HCT116 (cell line): ENCODE data around the gene GEMIN7. TPM values are rescaled to one million over a fixed set of nuclear protein-coding genes. Genes with fewer than 3 reads are reported as not detected.

Source experiments
- ATAC-seq: fragments of 200-7000 bp; cut with Tn5 transposase; 2 replicates; pipeline ENCODE4 v1.9.1; 2020; ENCODE audit warnings: mild to moderate bottlenecking, moderate library complexity
- BruUV-seq: library from RNA; stranded (reverse); fragments of 400-500 nt; replicated peaks from 2 replicates; lab custom pipeline; 2021; lab: Mats Ljungman, UMichigan
- CTCF ChIA-PET: fragments of 300-600 bp; sonication (Branson Sonifier 250); formaldehyde crosslinking; loops from one replicate; lab custom pipeline; 2021; ENCODE audit warnings: antibody characterized with exemption; lab: Charles Lee
- POLR2A ChIA-PET: fragments of 300-600, 350-600 bp; sonication (Branson Sonifier 250); formaldehyde crosslinking; loops from one replicate; lab custom pipeline; 2021; ENCODE audit warnings: antibody characterized with exemption; lab: Charles Lee
- RAD21 ChIA-PET, 2 experiments: fragments of 300-600 bp; sonication (Branson Sonifier 250); formaldehyde crosslinking; loops; one replicate each; lab custom pipeline; 2023; ENCODE audit warnings: low total read pairs in 2 of 2; ENCODE audit not compliant: uncharacterized antibody in 2 of 2, unreplicated experiment in 2 of 2, low non-redundant PET in 1 of 2; lab: Charles Lee
- DNase-seq: peaks from one replicate; pipeline ENCODE4 v3.0.0-alpha.2; 2010; ENCODE audit warnings: low read depth, low spot score
- H2AFZ ChIP-seq: fragments of 200-600 bp; shearing (Covaris generic), sonication (generic); 2 replicates; pipeline ENCODE4 v1.6.1; 2017; ENCODE audit warnings: low read depth, mixed run types, mixed read lengths, antibody characterized with exemption, low read length; ENCODE audit not compliant: poor library complexity, severe bottlenecking
- H3K27ac ChIP-seq: 2 replicates; pipeline ENCODE4 v1.5.1; 2012; ENCODE audit warnings: low read depth, low read length
- H3K27me3 ChIP-seq: fragments of 200-600 bp; sonication (generic); 2 replicates; pipeline ENCODE4 v1.6.1; 2016; ENCODE audit warnings: mixed run types, low read length, mixed read lengths; ENCODE audit not compliant: insufficient read depth
- H3K36me3 ChIP-seq, 2 experiments: fragments of 200-500 bp in 1 of 2; fragments of 200-600 bp in 1 of 2; sonication (Bioruptor generic) in 1 of 2; sonication (generic) in 1 of 2; 2 replicates each; pipeline versions ENCODE4 v1.5.1 to v1.6.1; 2014 to 2016; ENCODE audit warnings: low read length in 2 of 2, inconsistent platforms in 1 of 2, mixed read lengths in 1 of 2, mixed run types in 1 of 2; ENCODE audit not compliant: insufficient read depth in 2 of 2, control insufficient read depth in 1 of 2
- H3K4me1 ChIP-seq, 2 experiments: fragments of 200-600 bp in 1 of 2; sonication (generic) in 1 of 2; 2 replicates each; pipeline versions ENCODE4 v1.5.1 to v1.6.1; 2012 to 2017; ENCODE audit warnings: low read length in 2 of 2, inconsistent platforms in 1 of 2, mild to moderate bottlenecking in 1 of 2, mixed read lengths in 1 of 2, mixed run types in 1 of 2, moderate library complexity in 1 of 2; ENCODE audit not compliant: insufficient read depth in 2 of 2, control insufficient read depth in 1 of 2
- H3K4me2 ChIP-seq: fragments of 200-600 bp; sonication (generic); 2 replicates; pipeline ENCODE4 v1.6.1; 2017; ENCODE audit warnings: mixed run types, low read length, mixed read lengths
- H3K4me3 ChIP-seq, 2 experiments: fragments of 200-600 bp in 1 of 2; sonication (generic) in 1 of 2; replicated peaks in 1 of 2; 2 replicates each; pipeline ENCODE4 v1.5.1; 2011 to 2016; ENCODE audit warnings: low read length in 2 of 2, control low read depth in 1 of 2, low read depth in 1 of 2, mild to moderate bottlenecking in 1 of 2, mixed read lengths in 1 of 2, mixed run types in 1 of 2
- H3K79me2 ChIP-seq: fragments of 200-600 bp; sonication (generic); 2 replicates; pipeline ENCODE4 v1.6.1; 2017; ENCODE audit warnings: mild to moderate bottlenecking, mixed run types, low read length, moderate library complexity, mixed read lengths; ENCODE audit not compliant: insufficient read depth
- H3K9ac ChIP-seq: fragments of 200-600 bp; sonication (generic); 2 replicates; pipeline ENCODE4 v1.6.1; 2016; ENCODE audit warnings: low read length, mixed read lengths
- H3K9me2 ChIP-seq: fragments of 200-600 bp; sonication (generic), shearing (Covaris generic); 2 replicates; pipeline ENCODE4 v1.6.1; 2017; ENCODE audit warnings: mixed run types, mild to moderate bottlenecking, moderate library complexity; ENCODE audit not compliant: insufficient read depth
- H3K9me3 ChIP-seq, 2 experiments: fragments of 200-500 bp in 1 of 2; fragments of 200-600 bp in 1 of 2; sonication (Bioruptor generic) in 1 of 2; sonication (generic) in 1 of 2; 2 replicates each; pipeline ENCODE4 v1.6.1; 2014 to 2017; ENCODE audit warnings: low read length in 2 of 2, mixed read lengths in 2 of 2, inconsistent platforms in 1 of 2, low read depth in 1 of 2, mild to moderate bottlenecking in 1 of 2, mixed run types in 1 of 2, moderate library complexity in 1 of 2; ENCODE audit not compliant: control insufficient read depth in 1 of 2, insufficient read depth in 1 of 2
- H4K20me1 ChIP-seq: fragments of 200-600 bp; sonication (generic), shearing (Covaris generic); 2 replicates; pipeline ENCODE4 v1.6.1; 2017; ENCODE audit warnings: mixed run types, mild to moderate bottlenecking, moderate library complexity; ENCODE audit not compliant: insufficient read depth
- CBX3 ChIP-seq: IDR thresholded peaks from 2 replicates; pipeline ENCODE4 v1.6.1; 2012; ENCODE audit warnings: low read depth
- CEBPB ChIP-seq: IDR thresholded peaks from 2 replicates; pipeline ENCODE4 v1.6.1; 2012; ENCODE audit warnings: low read depth
- CTCF ChIP-seq, 3 experiments: fragments of 200-600 bp in 1 of 3; sonication (generic) in 1 of 3; IDR thresholded peaks in 2 of 3; conservative IDR thresholded peaks in 1 of 3; 2 replicates each; pipeline ENCODE4 v1.5.1; 2012 to 2017; ENCODE audit warnings: low read depth in 2 of 3, low read length in 2 of 3, antibody characterized with exemption in 1 of 3, borderline replicate concordance in 1 of 3, control low read depth in 1 of 3, mild to moderate bottlenecking in 1 of 3, mixed read lengths in 1 of 3, mixed run types in 1 of 3, moderate library complexity in 1 of 3; ENCODE audit not compliant: insufficient read depth in 1 of 3
- EGR1 ChIP-seq: IDR thresholded peaks from 2 replicates; pipeline ENCODE4 v1.6.1; 2012; ENCODE audit warnings: low read depth
- ELF1 ChIP-seq: IDR thresholded peaks from 2 replicates; pipeline ENCODE4 v1.6.1; 2012; ENCODE audit warnings: low read depth, borderline replicate concordance
- EZH2 ChIP-seq: fragments of 200-600 bp; sonication (generic); IDR thresholded peaks from 2 replicates; pipeline ENCODE4 v1.6.1; 2017; ENCODE audit warnings: antibody characterized with exemption, mixed run types
- EZH2phosphoT487 ChIP-seq: fragments of 200-600 bp; IDR thresholded peaks from 2 replicates; pipeline ENCODE4 v1.6.1; 2018; ENCODE audit warnings: antibody characterized with exemption, borderline replicate concordance
- FOSL1 ChIP-seq: IDR thresholded peaks from 2 replicates; pipeline ENCODE4 v1.6.1; 2012; ENCODE audit warnings: low read depth
- JUND ChIP-seq: IDR thresholded peaks from 2 replicates; pipeline ENCODE4 v1.6.1; 2012
- POLR2A ChIP-seq: IDR thresholded peaks from 2 replicates; pipeline ENCODE4 v1.7.0; 2011; ENCODE audit warnings: borderline replicate concordance; ENCODE audit not compliant: insufficient read depth, insufficient read length; ENCODE audit errors: extremely low read depth
- POLR2AphosphoS5 ChIP-seq: IDR thresholded peaks from 2 replicates; pipeline ENCODE4 v1.6.1; 2011; ENCODE audit warnings: mild to moderate bottlenecking, low read depth, low read length, moderate library complexity
- SIN3A ChIP-seq: IDR thresholded peaks from 2 replicates; pipeline ENCODE4 v1.6.1; 2012; ENCODE audit warnings: low read depth
- SP1 ChIP-seq: IDR thresholded peaks from 2 replicates; pipeline ENCODE4 v1.6.1; 2012; ENCODE audit warnings: low read depth
- SRF ChIP-seq: IDR thresholded peaks from 2 replicates; pipeline ENCODE4 v1.6.1; 2012; ENCODE audit warnings: low read depth
- TCF7L2 ChIP-seq: IDR thresholded peaks from 2 replicates; pipeline ENCODE4 v1.7.0; 2011; ENCODE audit warnings: borderline replicate concordance, inconsistent platforms; ENCODE audit not compliant: insufficient read depth, insufficient read length; ENCODE audit errors: extremely low read depth
- ZNF274 ChIP-seq: fragments of 200-500 bp; sonication (Bioruptor generic); IDR thresholded peaks from 2 replicates; pipeline ENCODE4 v1.6.1; 2014; ENCODE audit warnings: mild to moderate bottlenecking, low read depth, low read length, inconsistent platforms
- intact Hi-C: fragments of 100-400 bp; cut with micrococcal nuclease; formaldehyde crosslinking; loops from 2 replicates; pipeline ENCODE4 v1.10.0; 2022
- total RNA-seq: library from RNA; stranded (reverse); gene quantifications from one replicate; pipeline ENCODE4 v1.2.1, GENCODE V29; 2021; ENCODE audit not compliant: unreplicated experiment
- TF ChIP-seq, protein P1 (sequence below): IDR thresholded peaks from 2 replicates; pipeline ENCODE4 v1.6.1; 2012; ENCODE audit warnings: low read depth
- TF ChIP-seq, protein P2 (sequence below): IDR thresholded peaks from 2 replicates; pipeline ENCODE4 v1.6.1; 2012

Gene GEMIN7
- total RNA-seq, 1 experiment from 2014 or later = 35.4 TPM

DNA sequence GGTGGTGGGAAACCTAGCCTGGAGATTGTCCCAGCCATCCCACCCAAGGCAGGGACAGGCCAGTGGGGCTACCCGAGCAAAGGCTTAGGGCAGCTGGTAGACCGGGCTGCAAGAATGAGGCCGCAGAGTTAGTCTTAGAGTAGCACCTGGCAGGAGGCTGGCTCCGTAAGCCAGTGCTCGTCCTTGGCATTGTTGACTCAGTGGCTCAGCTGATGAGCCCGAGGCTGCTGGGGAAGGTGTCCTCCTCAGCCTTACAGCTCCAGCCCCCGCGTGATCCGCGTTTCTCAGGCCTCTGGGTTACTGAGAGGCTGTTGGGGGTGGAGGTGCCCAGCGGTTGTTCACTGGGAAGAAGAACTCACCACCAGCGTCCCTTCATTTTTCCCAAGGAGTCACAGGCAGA lies 38.6 kb downstream of the GEMIN7 start:
- intact Hi-C loops = no loop called here
- H3K9me2 ChIP-seq = no peaks in the 10 kb centered on the region
- ChIA-PET POLR2A (no interaction called here), CTCF (no interaction called here), RAD21 (no interaction called here)
- H3K27ac ChIP-seq = no peak overlapping the region
- H3K79me2 ChIP-seq = peaks cover 83% of the 10 kb centered on the region
- H3K4me3 ChIP-seq = no peak overlapping the region
- no peak overlapping the region for H3K4me2 ChIP-seq
- BruUV-seq = no TSS peak
- ATAC-seq (no peak), DNase-seq (no peak)
- H3K9me3 ChIP-seq = no peaks in the 10 kb centered on the region
- TF ChIP-seq SRF (no peak), EZH2 (no peak), ELF1 (no peak), EGR1 (no peak), CTCF (IDR thresholded peaks at IDR 0.05 in 2 of 3, conservative IDR thresholded peaks at IDR 0.05 in 1 of 3; ENCODE audit: borderline replicate concordance in 1 of 3, insufficient read depth in 1 of 3, low read depth in 2 of 3, low read length in 2 of 3) (no peak), SIN3A (no peak), POLR2A (no peak), POLR2AphosphoS5 (no peak), ZNF274 (no peak), CBX3 (no peak), FOSL1 (no peak), TCF7L2 (no peak), EZH2phosphoT487 (no peak), SP1 (no peak), JUND (no peak), CEBPB (no peak)
- TF ChIP-seq, protein P1, sequence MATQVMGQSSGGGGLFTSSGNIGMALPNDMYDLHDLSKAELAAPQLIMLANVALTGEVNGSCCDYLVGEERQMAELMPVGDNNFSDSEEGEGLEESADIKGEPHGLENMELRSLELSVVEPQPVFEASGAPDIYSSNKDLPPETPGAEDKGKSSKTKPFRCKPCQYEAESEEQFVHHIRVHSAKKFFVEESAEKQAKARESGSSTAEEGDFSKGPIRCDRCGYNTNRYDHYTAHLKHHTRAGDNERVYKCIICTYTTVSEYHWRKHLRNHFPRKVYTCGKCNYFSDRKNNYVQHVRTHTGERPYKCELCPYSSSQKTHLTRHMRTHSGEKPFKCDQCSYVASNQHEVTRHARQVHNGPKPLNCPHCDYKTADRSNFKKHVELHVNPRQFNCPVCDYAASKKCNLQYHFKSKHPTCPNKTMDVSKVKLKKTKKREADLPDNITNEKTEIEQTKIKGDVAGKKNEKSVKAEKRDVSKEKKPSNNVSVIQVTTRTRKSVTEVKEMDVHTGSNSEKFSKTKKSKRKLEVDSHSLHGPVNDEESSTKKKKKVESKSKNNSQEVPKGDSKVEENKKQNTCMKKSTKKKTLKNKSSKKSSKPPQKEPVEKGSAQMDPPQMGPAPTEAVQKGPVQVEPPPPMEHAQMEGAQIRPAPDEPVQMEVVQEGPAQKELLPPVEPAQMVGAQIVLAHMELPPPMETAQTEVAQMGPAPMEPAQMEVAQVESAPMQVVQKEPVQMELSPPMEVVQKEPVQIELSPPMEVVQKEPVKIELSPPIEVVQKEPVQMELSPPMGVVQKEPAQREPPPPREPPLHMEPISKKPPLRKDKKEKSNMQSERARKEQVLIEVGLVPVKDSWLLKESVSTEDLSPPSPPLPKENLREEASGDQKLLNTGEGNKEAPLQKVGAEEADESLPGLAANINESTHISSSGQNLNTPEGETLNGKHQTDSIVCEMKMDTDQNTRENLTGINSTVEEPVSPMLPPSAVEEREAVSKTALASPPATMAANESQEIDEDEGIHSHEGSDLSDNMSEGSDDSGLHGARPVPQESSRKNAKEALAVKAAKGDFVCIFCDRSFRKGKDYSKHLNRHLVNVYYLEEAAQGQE = no peak
- TF ChIP-seq, protein P2, sequence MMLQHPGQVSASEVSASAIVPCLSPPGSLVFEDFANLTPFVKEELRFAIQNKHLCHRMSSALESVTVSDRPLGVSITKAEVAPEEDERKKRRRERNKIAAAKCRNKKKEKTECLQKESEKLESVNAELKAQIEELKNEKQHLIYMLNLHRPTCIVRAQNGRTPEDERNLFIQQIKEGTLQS = no peak
- no peaks in the 10 kb centered on the region for H3K36me3 ChIP-seq
- H4K20me1 ChIP-seq = no peaks in the 10 kb centered on the region
- no peaks in the 10 kb centered on the region for H3K27me3 ChIP-seq
- H3K9ac ChIP-seq = no peak overlapping the region
- no peak overlapping the region for H2AFZ ChIP-seq
- peaks cover 4 to 9% of the 10 kb centered on the region in 2 experiments; a peak in 2 of 4 replicates for H3K4me1 ChIP-seq
